ENCODE measurements around the gene ATG7.
"Not testable (repeated sequence)": the region's sequence is repeated elsewhere in the genome, so short reads cannot be mapped to it uniquely, and the experiment has no call there.

GRCh38 chr3:11441346-11441745, 169.1 kb downstream of the ATG7 start:
- not testable (repeated sequence) for TF ChIP-seq POLR2A (IDR thresholded peaks at IDR 0.05); CTCF (IDR thresholded peaks at IDR 0.05); POLR2AphosphoS5 (IDR thresholded peaks at IDR 0.05; ENCODE audit: insufficient read depth in 1 of 2, low read depth in 1 of 2)

All from vagina (tissue), 2 donors.